Right renal cortex interstitium (tissue), 3 donors: ENCODE measurements around the gene GPATCH8. TPM values are rescaled to one million over a fixed set of nuclear protein-coding genes. Genes with fewer than 3 reads are reported as not detected.
"Not testable (repeated sequence)": the region's sequence is repeated elsewhere in the genome, so short reads cannot be mapped to it uniquely, and the experiment has no call there.

Experiments
- DNase-seq, 3 donors: peaks; one replicate each; pipeline ENCODE4 v3.0.0-alpha.2; 2013; ENCODE audit warnings: low read depth in 3 of 3, low spot score in 2 of 3
- polyA plus RNA-seq, 3 donors: library from polyadenylated mRNA; unstranded; fragments of 120-200 nt; gene quantifications; one replicate each; pipeline ENCODE4 v1.2.1, GENCODE V29; 2013; ENCODE audit not compliant: insufficient read length in 3 of 3

Gene GPATCH8
- polyA plus RNA-seq, 3 donors = 38.3 to 45.8 (median 42.3) TPM

GRCh38 chr17:44398692-44399691 is 104.2 kb downstream of the GPATCH8 start:
- DNase-seq = no peak

GRCh38 chr17:44397479-44398440 is 105.4 kb downstream of the GPATCH8 start:
- DNase-seq = no peak

GRCh38 chr17:44396946-44397345 is 106.3 kb downstream of the GPATCH8 start:
- no peak for DNase-seq

GRCh38 chr17:44394833-44395232 is 108.4 kb downstream of the GPATCH8 start:
- DNase-seq = no peak

DNA sequence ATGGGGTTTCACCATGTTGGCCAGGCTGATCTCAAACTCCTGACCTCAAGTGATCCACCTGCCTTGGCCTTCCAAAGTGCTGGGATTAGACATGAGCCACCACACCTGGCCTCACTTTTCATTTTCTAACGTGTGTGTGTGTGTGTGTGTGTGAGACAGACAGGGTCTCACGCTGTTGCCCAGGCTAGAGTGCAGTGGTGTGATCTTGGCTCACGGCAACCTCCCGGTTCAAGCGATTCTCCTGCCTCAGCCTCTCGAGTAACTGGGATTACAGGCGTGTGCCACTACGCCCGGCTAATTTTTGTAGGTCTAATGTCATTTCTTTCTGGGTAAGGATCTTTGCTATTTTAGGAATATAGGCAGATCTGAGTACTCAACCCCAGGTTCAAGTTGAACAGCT is 109.1 kb downstream of the GPATCH8 start:
- DNase-seq = not testable (repeated sequence)

DNA sequence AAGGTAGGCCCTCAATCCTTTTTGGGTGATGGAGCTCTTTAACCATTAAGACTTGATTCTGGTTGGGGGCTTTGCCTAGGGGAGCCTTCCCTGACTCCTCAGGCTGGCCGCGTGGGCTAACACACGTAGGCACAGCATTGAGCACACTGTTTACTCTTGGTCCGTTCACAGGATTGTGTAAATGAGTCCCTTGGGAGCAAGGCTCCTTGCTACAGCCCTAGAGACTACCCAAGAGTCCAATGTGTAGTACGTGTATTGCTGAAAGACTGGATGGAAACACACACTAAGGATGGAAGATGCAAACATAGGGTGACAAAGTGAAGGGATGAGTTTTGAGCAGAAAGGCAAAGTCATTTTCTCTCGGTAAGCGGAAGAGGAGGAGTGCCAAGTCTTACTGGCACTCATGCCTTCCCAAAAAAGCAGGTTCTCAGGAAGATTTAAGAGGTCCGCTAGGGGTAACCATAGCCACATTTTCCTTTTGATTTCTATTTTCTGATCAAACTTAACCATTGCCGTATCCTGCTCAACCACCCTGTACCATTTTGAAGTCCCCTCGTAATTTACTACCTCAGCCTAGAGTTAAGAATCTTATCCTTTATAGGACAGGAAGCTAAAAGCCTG is 112.8 kb downstream of the GPATCH8 start:
- no peak for DNase-seq

DNA sequence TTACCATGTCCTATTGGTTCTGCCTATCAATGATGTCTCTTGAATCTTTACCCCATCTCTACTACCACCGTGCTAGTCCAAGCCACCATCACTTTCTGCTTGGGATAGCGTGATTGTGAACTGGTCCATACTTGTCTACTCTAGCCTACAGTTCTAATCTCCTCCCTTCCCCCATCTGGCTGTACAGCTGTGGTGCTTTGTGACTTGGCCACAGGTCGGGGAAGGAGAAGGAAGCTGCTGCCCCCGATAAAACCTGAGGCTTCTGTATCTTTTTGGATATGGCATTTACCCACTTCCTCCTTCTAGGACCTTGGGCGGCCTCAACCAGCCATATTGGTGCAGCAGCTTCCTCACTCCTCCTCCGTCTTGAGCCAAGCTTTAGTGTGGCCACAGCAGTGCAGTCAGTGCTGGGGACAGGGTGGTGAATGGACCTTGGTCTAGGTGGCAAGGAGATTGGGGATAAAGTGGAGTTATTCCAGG is 113.4 kb downstream of the GPATCH8 start:
- no peak for DNase-seq

GRCh38 chr17:44389281-44389680 is 113.9 kb downstream of the GPATCH8 start, which contains the start of gene ITGA2B:
Gene ITGA2B (minus strand): TSS chr17:44389649. CDS start chr17:44389473, 176 bp downstream.
- DNase-seq = no peak

DNA sequence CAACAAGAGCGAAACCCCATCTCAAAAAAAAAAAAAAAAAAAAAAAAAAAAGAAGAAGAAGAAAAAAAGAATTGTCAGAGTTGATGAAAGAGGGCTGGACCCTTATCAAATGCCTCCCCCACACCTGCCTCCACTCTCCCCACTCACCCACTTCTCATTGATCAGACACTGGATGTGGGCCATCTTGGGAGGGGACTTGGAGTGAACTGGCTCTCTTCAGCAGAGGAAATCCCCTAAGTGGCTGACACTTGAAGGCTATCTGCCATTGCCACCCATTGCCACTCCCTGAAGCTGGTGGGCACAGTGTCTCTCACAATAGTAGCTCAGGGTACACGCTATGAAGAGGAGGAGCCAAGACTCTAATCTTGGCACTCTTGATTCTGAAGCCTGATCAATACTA is 115.4 kb downstream of the GPATCH8 start:
- no peak for DNase-seq

DNA sequence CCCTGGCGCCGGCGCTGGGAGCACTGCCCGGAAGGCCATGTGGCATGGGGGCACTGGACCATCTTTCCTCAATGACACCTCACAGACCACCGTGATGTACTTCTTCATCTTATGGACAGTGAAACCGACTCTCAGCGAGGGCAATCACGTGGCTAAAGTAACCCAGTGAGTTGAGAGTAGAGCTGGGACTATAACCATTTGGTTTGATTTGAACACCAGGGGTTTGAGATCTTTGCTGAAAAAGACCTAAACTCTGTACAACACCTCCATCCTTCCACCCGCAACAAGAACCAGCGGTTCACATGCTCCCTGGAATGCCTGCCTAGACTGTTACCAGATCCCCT is 117.1 kb downstream of the GPATCH8 start:
- DNase-seq = no peak

GRCh38 chr17:44385287-44386181 is 117.7 kb downstream of the GPATCH8 start:
- DNase-seq = no peak

DNA sequence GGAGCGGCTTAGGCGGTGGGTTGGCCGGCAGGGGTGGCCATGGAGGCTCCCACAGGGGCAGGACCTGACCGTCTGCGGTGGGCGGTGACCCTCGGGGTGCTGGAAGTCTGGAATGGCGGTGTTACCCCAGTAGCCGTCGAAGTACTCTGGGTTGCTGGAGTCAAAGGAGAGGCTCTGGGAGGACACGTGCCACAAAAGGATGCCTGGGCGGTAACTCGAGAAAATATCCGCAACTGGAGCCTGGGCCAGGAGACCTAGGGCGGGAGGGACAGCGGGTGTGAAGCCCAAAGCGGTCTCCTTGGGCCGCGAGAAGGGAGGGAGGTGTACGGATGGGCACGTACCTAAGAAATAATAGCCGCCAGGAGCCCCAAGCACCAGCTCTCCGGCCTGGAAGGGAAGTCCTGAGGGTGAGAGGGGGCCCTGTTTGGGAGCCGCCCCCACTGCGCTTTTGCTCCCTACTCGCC is 118.4 kb downstream of the GPATCH8 start:
- no peak for DNase-seq

- no peak for DNase-seq
Observed at GRCh38 chr17:44384281-44384822, 118.9 kb downstream of the GPATCH8 start.

DNA sequence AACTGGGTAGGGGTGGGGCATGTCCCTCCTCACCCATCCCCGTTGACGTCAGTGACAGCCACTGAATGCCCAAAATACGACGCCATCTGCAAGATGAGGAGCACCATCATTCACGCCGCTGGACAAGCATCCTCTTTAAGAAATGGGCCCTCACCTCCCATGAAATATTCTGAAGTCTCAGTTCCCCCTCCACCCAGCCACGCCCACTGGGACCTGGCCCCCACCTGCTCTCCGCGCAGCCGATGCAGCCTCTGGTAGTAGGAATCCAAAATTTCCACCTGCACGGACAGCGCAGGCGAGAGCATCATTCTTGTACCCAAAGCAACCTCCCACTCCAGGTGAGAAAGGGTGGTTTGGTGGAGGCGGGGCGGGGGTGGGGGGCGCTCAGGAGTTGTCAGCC is 119.3 kb downstream of the GPATCH8 start:
- no peak for DNase-seq

GRCh38 chr17:44383363-44383762 is 119.8 kb downstream of the GPATCH8 start:
- DNase-seq = no peak

- no peak for DNase-seq
Observed at GRCh38 chr17:44382917-44383316, 120.3 kb downstream of the GPATCH8 start.

DNA sequence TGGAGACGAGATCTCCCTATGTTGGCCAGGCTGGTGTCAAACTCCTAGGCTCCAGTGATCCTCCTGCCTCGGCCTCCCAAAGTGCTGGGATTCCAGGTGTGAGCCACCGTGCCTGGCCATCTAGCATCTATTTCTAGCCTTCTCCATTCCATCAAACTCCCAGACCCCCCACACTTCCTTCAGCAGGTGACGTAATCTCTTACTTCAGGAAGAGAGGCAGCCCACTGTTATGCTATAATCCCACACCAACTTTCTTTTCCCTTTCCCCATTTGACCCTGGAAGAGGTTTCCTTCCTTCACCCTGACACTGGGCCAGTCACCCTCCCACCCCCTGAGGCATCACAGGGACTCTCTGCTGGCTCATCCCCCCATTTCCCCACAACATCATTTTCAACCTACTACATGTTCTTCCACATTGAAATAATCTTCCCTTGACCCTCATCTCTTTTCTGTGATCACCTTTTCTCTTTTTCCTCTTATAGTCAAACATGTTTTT is 121.3 kb downstream of the GPATCH8 start:
- no peak for DNase-seq

- DNase-seq = no peak
Observed at GRCh38 chr17:44380767-44381166, 122.4 kb downstream of the GPATCH8 start.

DNA sequence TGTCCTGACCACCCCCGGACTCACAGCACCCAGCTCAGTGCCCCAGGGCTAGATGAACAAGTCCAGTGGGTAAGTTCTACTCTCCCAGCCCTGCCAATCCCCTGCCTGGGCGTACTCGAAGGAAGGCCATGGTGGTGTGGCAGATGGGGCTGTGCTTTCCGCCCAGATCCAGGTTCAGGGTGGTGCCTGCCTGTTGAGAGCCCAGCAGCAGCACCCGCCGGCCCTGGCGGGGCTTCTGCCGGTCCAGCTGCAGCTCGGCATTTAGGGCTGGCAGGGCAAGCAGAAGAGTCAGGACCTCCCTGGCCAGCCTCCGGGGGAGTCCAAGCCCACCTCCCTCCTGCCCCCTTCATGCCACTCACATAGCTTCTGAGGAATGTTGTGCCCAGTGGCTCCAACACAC is 123.3 kb downstream of the GPATCH8 start:
- DNase-seq = no peak
